ENCODE data around the gene RAB11A.

GRCh38 chr15:65833501-65834205, 35.6 kb upstream of the RAB11A start:
- TF ChIP-seq CTCF (IDR thresholded peaks at IDR 0.05) (no peak), POLR2A (IDR thresholded peaks at IDR 0.05) (no peak)

Data from right lobe of liver (tissue), 4 donors.